Loucy (cell line): ENCODE data around the gene ADCY10.

Experiments used
- H2AFZ ChIP-seq: fragments of 200-600 bp; sonication (generic); 2 replicates; pipeline ENCODE4 v1.6.0; 2016; ENCODE audit warnings: antibody characterized with exemption, mild to moderate bottlenecking, low read length, moderate library complexity
- H3F3A ChIP-seq: fragments of 200-600 bp; 2 replicates; pipeline ENCODE4 v1.6.0; 2016; ENCODE audit warnings: antibody characterized with exemption, low read depth, mild to moderate bottlenecking
- H3K27me3 ChIP-seq: fragments of 200-600 bp; sonication (generic); 2 replicates; pipeline ENCODE4 v1.6.1; 2014; ENCODE audit warnings: low read length, mild to moderate bottlenecking; ENCODE audit not compliant: insufficient read depth, poor library complexity, severe bottlenecking
- H3K36me3 ChIP-seq: fragments of 200-600 bp; sonication (generic); 2 replicates; pipeline ENCODE4 v1.6.1; 2016; ENCODE audit warnings: low read length; ENCODE audit not compliant: insufficient read depth
- H3K4me1 ChIP-seq: fragments of 200-600 bp; sonication (generic); 2 replicates; pipeline ENCODE4 v1.5.1; 2014; ENCODE audit warnings: low read length, mild to moderate bottlenecking; ENCODE audit not compliant: insufficient read depth, poor library complexity, severe bottlenecking
- H3K4me2 ChIP-seq: fragments of 200-600 bp; sonication (generic); 2 replicates; pipeline ENCODE4 v1.6.0; 2014; ENCODE audit warnings: antibody characterized with exemption, low read length, low read depth, mild to moderate bottlenecking; ENCODE audit not compliant: poor library complexity, severe bottlenecking
- H3K4me3 ChIP-seq: fragments of 200-600 bp; sonication (generic); 2 replicates; pipeline ENCODE4 v1.5.1; 2014; ENCODE audit warnings: low read length, mild to moderate bottlenecking, mixed read lengths; ENCODE audit not compliant: poor library complexity, severe bottlenecking
- H3K79me2 ChIP-seq: fragments of 200-600 bp; sonication (generic); 2 replicates; pipeline ENCODE4 v1.6.1; 2014; ENCODE audit warnings: low read length; ENCODE audit not compliant: insufficient read depth
- H3K9ac ChIP-seq: fragments of 200-600 bp; sonication (generic); 2 replicates; pipeline ENCODE4 v1.6.0; 2014; ENCODE audit warnings: mild to moderate bottlenecking, low read depth, low read length, moderate library complexity; ENCODE audit not compliant: poor library complexity, severe bottlenecking
- H3K9me2 ChIP-seq: fragments of 200-600 bp; sonication (generic); replicated peaks from 2 replicates; pipeline ENCODE4 v1.6.1; 2016; ENCODE audit warnings: low read depth, low read length, mixed read lengths
- H3K9me3 ChIP-seq: fragments of 200-600 bp; sonication (generic); 2 replicates; pipeline ENCODE4 v1.6.1; 2014; ENCODE audit warnings: mild to moderate bottlenecking, antibody characterized with exemption, low read length, low read depth; ENCODE audit not compliant: insufficient read depth
- H4K20me1 ChIP-seq: fragments of 200-600 bp; sonication (generic); 2 replicates; pipeline ENCODE4 v1.6.0; 2014; ENCODE audit warnings: antibody characterized with exemption, low read length, mild to moderate bottlenecking; ENCODE audit not compliant: insufficient read depth, poor library complexity, severe bottlenecking
- CTCF ChIP-seq: fragments of 200-600 bp; sonication (generic); conservative IDR thresholded peaks from 2 replicates; pipeline ENCODE4 v1.5.1; 2014; ENCODE audit warnings: mild to moderate bottlenecking, antibody characterized with exemption, low read length
- EZH2phosphoT487 ChIP-seq: fragments of 200-600 bp; IDR thresholded peaks from 2 replicates; pipeline ENCODE4 v1.6.1; 2018; ENCODE audit warnings: antibody characterized with exemption, mild to moderate bottlenecking, moderate library complexity, borderline replicate concordance

Gene ADCY10

GRCh38 chr1:167940264-167940663, 26.3 kb upstream of the ADCY10 start:
- Histone ChIP-seq H2AFZ (no peak overlapping the region), H4K20me1 (peaks cover 47% of the 10 kb centered on the region), H3K4me1 (peaks cover 35% of the 10 kb centered on the region), H3K9ac (no peak overlapping the region), H3K36me3 (no peaks in the 10 kb centered on the region), H3K4me2 (peak overlapping the region; percentile 82), H3K4me3 (peak overlapping the region; percentile 47), H3K27me3 (no peaks in the 10 kb centered on the region), H3K9me3 (no peaks in the 10 kb centered on the region), H3F3A (0 out of 2 replicates have a peak, but pooled peaks cover 2% of the 10 kb centered on the region), H3K9me2 (no peaks in the 10 kb centered on the region), H3K79me2 (peaks cover 87% of the 10 kb centered on the region)
- no peak for TF ChIP-seq CTCF
- TF ChIP-seq EZH2phosphoT487 = no peak

- Histone ChIP-seq H3K9me2 (no peaks in the 10 kb centered on the region), H3F3A (0 out of 2 replicates have a peak, but pooled peaks cover 2% of the 10 kb centered on the region), H3K36me3 (no peaks in the 10 kb centered on the region), H3K79me2 (peaks cover 88% of the 10 kb centered on the region), H3K9me3 (no peaks in the 10 kb centered on the region), H3K4me2 (peak overlapping the region; percentile 82), H3K4me3 (peak overlapping the region; percentile 94), H3K27me3 (no peaks in the 10 kb centered on the region), H3K4me1 (peaks cover 56% of the 10 kb centered on the region), H3K9ac (peak overlapping the region; percentile 94), H2AFZ (no peak overlapping the region), H4K20me1 (peaks cover 55% of the 10 kb centered on the region)
- TF ChIP-seq EZH2phosphoT487 (no peak), CTCF (no peak)
These were observed 24.2 kb upstream of the ADCY10 start for GRCh38 chr1:167938080-167938636.

- Histone ChIP-seq H3K4me2 (peak overlapping the region; percentile 82), H3K9me3 (no peaks in the 10 kb centered on the region), H3F3A (0 out of 2 replicates have a peak, but pooled peaks cover 2% of the 10 kb centered on the region), H4K20me1 (peaks cover 55% of the 10 kb centered on the region), H3K9ac (peak overlapping the region; percentile 94), H3K27me3 (no peaks in the 10 kb centered on the region), H3K79me2 (peaks cover 89% of the 10 kb centered on the region), H3K9me2 (no peaks in the 10 kb centered on the region), H3K4me3 (peak overlapping the region; percentile 94), H3K4me1 (peaks cover 61% of the 10 kb centered on the region), H3K36me3 (no peaks in the 10 kb centered on the region), H2AFZ (peak overlapping the region; percentile 96; the same call in 1 of the 2 replicates)
- no peak for TF ChIP-seq CTCF
- TF ChIP-seq EZH2phosphoT487 = no peak
These were observed 23.7 kb upstream of the ADCY10 start for GRCh38 chr1:167937709-167938010.
